Activated naive CD4-positive, alpha-beta T cell treated with anti-CD3 and anti-CD28 coated beads, Interleukin-2, amount 50 U/mL, for 16 hours (primary cell): ENCODE results near the gene MARVELD2.
A peak's percentile ranks its signal among the peaks of the same experiment; 100 is the strongest.

Source experiments
- DNase-seq: peaks from one replicate; pipeline ENCODE4 v3.0.0-alpha.2; 2020

MARVELD2 gene

DNA sequence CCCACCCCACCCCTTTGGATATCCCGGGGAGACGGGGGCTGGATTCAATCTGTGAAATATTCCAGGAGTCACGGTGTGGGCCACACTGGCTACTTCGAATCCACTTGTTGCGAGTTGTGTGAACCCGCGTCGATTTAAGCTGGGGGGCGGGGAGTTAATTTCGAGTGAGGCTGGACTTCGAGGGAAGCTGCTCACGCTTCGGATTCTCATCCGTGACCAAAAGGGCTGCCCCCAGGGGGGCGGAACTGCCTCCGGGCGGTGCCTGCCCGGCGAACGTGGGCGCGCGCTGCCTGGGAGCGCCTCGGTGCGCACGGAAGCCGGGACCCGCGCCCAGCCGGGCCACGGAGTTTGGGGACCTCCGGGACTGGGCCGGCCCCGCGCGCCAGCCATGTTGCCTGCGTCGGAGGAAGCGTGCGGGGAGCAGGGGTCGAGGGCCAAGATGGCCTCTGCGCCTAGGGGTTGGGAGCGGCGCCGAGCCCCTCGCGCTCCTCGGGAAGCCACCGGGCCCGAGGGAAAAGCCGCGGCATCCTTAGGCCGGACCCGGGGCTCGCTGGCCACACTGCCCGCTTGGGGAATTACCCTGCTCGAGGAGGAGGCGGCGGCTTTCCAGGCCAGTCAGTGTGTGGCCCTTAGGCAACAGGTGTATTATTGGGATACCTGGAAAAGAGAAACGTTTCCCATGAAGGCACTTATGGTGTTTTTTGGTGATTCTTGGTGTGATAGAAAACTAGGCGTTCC is 78.6 kb downstream of the MARVELD2 start:
- DNase-seq = peak; percentile 11
